Peyer's patch (tissue), 4 donors: ENCODE data around the gene CCDC88C. TPM values are rescaled to one million over a fixed set of nuclear protein-coding genes. Genes with fewer than 3 reads are reported as not detected.

ENCODE experiments used
- DNase-seq, 3 donors: peaks; one replicate each; pipeline ENCODE4 v3.0.0-alpha.2; 2017 to 2019
- H3K27ac ChIP-seq, 4 donors: fragments of 200-600 bp; sonication (generic); one replicate each; pipeline ENCODE4 v1.5.1; 2016 to 2019
- H3K27me3 ChIP-seq, 2 donors: fragments of 200-600 bp; sonication (generic); one replicate each; pipeline ENCODE4 v1.5.1; 2019
- H3K36me3 ChIP-seq, 3 donors: fragments of 200-600 bp; sonication (generic); one replicate each; pipeline ENCODE4 v1.5.1; 2016 to 2019
- H3K4me1 ChIP-seq, 4 donors: fragments of 200-600 bp; sonication (generic); one replicate each; pipeline ENCODE4 v1.5.1; 2016 to 2019
- H3K4me3 ChIP-seq, 4 donors: fragments of 200-600 bp; sonication (generic); 1 replicate in 3 of 4; 2 replicates in 1 of 4; pipeline ENCODE4 v1.5.1; 2016 to 2019; ENCODE audit warnings: mild to moderate bottlenecking in 1 of 4
- H3K9me3 ChIP-seq, 4 donors: fragments of 200-600 bp; sonication (generic); one replicate each; pipeline ENCODE4 v1.5.1; 2016 to 2019; ENCODE audit warnings: mild to moderate bottlenecking in 1 of 4
- CTCF ChIP-seq, 6 experiments: fragments of 450-650 bp in 4 of 6; fragments of 200-600 bp in 2 of 6; sonication (generic) in 1 of 6; IDR thresholded peaks; one replicate each; pipeline ENCODE4 v1.5.1; 2017 to 2019; ENCODE audit warnings: antibody characterized with exemption in 6 of 6, mild to moderate bottlenecking in 3 of 6, moderate library complexity in 1 of 6
- POLR2A ChIP-seq, 2 donors: fragments of 450-650 bp; IDR thresholded peaks; one replicate each; pipeline ENCODE4 v1.5.1; 2017; ENCODE audit warnings: antibody characterized with exemption in 2 of 2, mild to moderate bottlenecking in 2 of 2, moderate library complexity in 2 of 2
- total RNA-seq, 4 donors: library from RNA; depleted of rRNA; stranded (reverse); fragments of >200 nt; gene quantifications; one replicate each; pipeline ENCODE4 v1.1.0, GENCODE V29; 2016

CCDC88C gene
- total RNA-seq, 4 donors from 2014 or later = 18.9 to 189 (median 77.2) TPM

- no peaks in the 10 kb centered on the region for H3K9me3 ChIP-seq
- H3K4me1 ChIP-seq = no peaks in the 10 kb centered on the region
- peaks cover 0 to 66% (median 0%) of the 10 kb centered on the region in 3 donors for H3K36me3 ChIP-seq
- no peaks in the 10 kb centered on the region for H3K27me3 ChIP-seq
- TF ChIP-seq POLR2A (IDR thresholded peaks at IDR 0.05) (no peak), CTCF (IDR thresholded peaks at IDR 0.05) (no peak)
- H3K27ac ChIP-seq = no peak overlapping the region
- H3K4me3 ChIP-seq = no peak overlapping the region
- no peak for DNase-seq
These were observed 123.5 kb downstream of the CCDC88C start for GRCh38 chr14:91294153-91294552.

GRCh38 chr14:91293281-91293680 lies 124.3 kb downstream of the CCDC88C start:
- TF ChIP-seq POLR2A (IDR thresholded peaks at IDR 0.05) (no peak), CTCF (IDR thresholded peaks at IDR 0.05) (no peak)
- Histone ChIP-seq H3K36me3 (peaks cover 0 to 64% (median 0%) of the 10 kb centered on the region in 3 donors), H3K27me3 (no peaks in the 10 kb centered on the region), H3K4me1 (no peaks in the 10 kb centered on the region), H3K9me3 (no peaks in the 10 kb centered on the region), H3K4me3 (no peak overlapping the region), H3K27ac (no peak overlapping the region)
- no peak for DNase-seq

GRCh38 chr14:91292491-91292890 lies 125.1 kb downstream of the CCDC88C start:
- no peaks in the 10 kb centered on the region for H3K27me3 ChIP-seq
- H3K4me1 ChIP-seq = no peaks in the 10 kb centered on the region
- H3K27ac ChIP-seq = no peak overlapping the region
- TF ChIP-seq POLR2A (IDR thresholded peaks at IDR 0.05) = no peak
- no peak for TF ChIP-seq CTCF (IDR thresholded peaks at IDR 0.05)
- H3K36me3 ChIP-seq = peaks cover 0 to 61% (median 0%) of the 10 kb centered on the region in 3 donors
- no peaks in the 10 kb centered on the region for H3K9me3 ChIP-seq
- H3K4me3 ChIP-seq = no peak overlapping the region
- no peak for DNase-seq

- Histone ChIP-seq H3K4me3 (no peak overlapping the region), H3K4me1 (no peaks in the 10 kb centered on the region), H3K9me3 (no peaks in the 10 kb centered on the region), H3K27ac (no peak overlapping the region), H3K27me3 (no peaks in the 10 kb centered on the region), H3K36me3 (peaks cover 0 to 55% (median 0%) of the 10 kb centered on the region in 3 donors)
- TF ChIP-seq POLR2A (IDR thresholded peaks at IDR 0.05) (no peak), CTCF (IDR thresholded peaks at IDR 0.05) (no peak)
- no peak for DNase-seq
These were observed 125.7 kb downstream of the CCDC88C start for GRCh38 chr14:91291786-91292405.

GRCh38 chr14:91290986-91291385 lies 126.6 kb downstream of the CCDC88C start:
- no peaks in the 10 kb centered on the region for H3K9me3 ChIP-seq
- TF ChIP-seq POLR2A (IDR thresholded peaks at IDR 0.05) = no peak
- no peak for TF ChIP-seq CTCF (IDR thresholded peaks at IDR 0.05)
- no peak overlapping the region for H3K27ac ChIP-seq
- DNase-seq = no peak
- no peaks in the 10 kb centered on the region for H3K4me1 ChIP-seq
- H3K27me3 ChIP-seq = no peaks in the 10 kb centered on the region
- peaks cover 0 to 46% (median 0%) of the 10 kb centered on the region in 3 donors for H3K36me3 ChIP-seq
- H3K4me3 ChIP-seq = no peak overlapping the region
